NCI-H1436 (cell line): ENCODE measurements around the gene CLIC2.

Experiments used
- DNase-seq: peaks from one replicate; lab custom pipeline; 2025; lab: John Stamatoyannopoulos, UW

CLIC2 gene

DNA sequence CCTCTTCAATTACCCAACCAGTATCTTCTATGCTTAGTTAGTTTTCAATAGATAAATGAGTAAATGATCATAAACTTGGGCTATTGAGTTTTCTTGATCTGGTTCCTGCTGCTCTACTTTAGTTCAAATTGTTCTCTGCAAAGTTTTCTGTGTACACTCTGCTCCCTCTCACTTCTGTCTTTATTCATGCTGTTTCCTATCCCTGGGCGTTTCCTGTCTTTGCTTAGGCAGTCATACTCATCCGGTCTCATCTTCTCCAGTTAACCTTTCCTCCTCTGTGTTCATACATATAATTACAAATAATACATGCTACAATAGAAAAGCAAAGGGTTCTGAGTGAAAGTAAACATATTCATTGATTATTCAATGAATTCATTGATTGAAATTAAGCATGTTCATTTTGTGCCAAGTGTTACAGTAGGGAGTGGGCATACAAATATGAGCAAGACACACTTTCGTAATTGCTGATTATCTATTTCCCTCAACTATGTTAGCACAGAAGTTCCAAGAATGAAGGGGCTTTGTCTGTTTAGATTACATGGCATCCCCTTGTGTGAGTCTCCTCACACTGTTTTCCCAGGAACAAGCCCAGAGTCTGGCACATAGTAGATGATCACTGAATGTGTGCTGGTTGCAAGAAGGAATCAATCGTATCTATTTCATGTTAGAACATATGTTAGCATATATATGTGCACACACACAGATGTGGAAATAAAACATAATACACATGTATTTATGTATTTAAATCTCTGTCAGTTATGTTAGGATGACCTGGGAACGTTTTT lies 71.3 kb downstream of the CLIC2 start:
- DNase-seq, result no peak

DNA sequence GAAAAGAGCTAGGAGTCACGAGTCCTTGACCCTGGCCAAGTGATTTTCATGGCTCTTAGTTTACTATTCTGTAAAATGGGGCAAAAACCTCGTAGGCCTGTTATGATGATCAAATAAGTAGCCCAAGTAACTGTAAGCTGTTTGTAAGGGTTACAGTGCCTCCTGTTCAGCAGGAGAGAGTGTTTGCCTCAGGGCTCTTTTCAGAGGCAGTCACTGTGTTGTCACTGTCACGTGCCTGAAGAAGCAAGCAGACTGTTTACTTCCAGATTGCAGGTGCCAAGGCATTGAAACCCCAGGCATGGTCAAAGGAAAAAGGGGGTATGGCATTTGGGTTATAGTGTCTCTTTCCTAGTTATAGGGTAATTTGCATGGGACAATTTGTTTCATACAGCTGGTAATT lies 74.7 kb downstream of the CLIC2 start:
- DNase-seq, result no peak

DNA sequence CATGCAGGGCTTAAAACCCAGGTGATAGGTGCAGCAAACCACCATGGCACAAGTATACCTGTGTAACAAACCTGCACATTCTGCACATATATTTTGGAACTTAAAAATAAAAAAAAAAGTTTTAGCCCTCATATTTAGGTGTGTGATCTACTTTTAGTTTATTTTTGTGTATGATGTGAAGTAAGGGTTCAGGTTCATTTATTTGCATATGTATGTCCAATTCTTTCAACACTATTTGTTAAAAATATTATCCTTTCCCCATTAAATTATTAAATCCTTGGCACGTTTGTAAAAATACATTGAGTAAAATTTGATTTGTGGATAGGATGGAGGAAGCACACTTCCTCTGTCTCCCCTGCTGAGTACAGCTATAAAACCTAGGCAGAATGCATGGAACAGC lies 83.0 kb downstream of the CLIC2 start:
- DNase-seq, result no peak

DNA sequence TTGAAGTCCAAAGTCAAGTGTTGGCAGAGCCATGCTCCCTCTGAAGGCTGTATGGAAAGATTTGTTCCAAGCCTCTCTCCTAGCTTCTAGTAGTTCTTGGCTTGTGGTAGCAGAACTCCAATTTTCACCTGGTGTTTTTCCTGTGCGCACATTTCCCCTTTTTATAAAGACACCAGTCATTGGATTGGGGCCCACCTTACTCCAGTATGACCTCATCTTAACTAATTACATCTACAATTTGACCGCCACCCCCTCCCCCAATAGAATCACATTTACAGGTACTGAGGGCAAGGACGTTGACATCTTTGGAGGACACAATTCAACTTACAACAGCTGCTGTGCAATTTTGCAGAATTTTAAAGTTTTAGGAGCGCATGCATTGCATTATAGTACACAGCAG lies 86.9 kb downstream of the CLIC2 start:
- no peak for DNase-seq

DNA sequence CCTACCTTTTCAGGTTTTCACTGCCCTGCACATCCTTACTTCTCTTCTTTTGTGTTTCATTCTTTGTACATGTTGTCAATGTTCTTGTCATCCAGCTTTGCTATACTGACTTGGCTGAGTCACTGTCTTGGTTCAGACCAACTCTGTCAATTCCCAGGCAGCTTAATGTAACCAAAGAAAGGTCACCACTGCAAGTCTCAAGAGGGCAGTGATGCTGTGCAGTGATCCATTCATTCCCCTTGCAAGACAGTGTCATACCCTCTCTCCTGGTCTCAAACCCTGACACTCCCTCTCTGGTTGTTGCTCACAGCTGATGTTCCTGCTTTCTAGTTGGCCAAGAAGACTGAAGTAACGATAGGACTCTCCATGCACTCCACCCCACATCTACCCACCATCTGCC lies 87.7 kb downstream of the CLIC2 start:
- DNase-seq, result no peak

DNA sequence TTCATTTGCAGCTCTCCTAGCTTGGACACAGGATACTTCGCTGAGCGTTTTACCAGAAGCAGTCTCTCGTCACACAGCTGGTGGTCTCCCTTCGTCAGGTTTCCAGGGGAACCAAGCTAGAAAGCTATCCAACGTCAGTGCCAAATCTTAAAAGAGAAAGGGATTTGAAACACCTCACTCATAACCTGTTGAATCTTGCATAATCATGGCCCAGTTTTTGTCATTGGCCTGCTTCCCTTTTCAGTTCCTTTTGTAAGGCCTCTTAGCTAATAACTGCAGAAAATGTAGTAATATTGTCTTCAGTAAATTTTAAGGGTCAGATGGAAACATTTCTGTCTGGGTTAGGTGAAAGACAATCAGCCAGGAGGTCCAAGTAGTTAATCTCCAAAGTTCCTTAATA lies 92.1 kb downstream of the CLIC2 start:
- no peak for DNase-seq

DNA sequence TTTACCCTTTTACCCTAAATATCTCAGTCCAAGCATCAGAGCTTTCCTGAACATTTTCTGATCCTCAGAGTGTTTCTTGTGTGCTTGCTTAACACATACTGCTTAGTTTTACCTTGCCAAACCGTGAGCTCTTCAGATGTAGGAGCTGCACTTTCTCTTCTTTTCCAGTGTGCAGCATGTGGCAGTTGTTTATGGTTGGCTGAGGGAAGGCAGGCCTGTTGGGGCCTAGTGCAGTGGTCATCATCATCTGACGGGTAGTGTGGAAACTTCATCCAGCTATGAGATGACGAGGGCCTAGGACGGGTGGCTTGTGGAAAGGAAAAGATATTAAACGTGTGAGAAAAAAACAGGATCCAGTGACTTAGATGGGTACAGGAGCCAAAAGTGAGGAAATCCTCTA lies 96.7 kb downstream of the CLIC2 start:
- no peak for DNase-seq

DNA sequence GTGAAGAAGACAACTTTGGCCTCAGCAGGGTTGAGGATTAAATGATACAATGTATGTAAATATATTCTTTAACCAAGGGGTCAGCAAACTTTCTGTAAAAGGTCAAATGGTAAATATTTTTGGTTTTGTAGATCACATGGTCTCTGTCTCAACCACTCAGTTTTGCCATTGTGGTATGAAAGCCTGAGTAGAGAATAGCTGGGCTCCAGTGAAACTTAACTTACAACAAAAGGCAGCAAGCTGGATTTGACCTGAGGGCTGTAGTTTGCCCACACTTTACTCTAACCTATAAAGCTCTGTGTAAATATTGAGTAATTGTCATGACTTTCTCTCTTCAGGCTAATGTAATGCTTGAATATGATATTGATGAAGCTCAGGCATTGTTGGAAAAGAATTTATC lies 98.5 kb downstream of the CLIC2 start:
- DNase-seq, result no peak

DNA sequence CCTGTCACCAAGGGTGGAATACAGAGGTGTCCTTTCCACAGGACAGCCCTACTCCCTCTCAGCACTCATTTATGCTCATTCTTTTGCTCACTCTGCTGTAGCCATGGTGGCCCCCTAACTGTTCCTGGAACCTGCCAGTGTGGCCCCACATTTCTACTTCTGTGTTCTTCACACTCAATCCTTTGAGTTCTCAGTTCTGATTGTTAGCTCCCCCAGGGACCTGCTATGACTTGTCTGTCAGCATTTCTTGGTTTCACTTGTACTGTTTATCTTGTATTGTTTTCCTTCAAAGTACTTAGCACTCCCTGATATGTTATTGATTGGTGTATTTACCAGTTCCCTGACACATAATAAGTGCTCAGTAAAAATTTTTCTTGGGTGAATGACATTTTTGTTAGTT lies 103.3 kb downstream of the CLIC2 start:
- DNase-seq, result no peak
